Head of caudate nucleus (tissue), 42 donors: ENCODE measurements around the gene NUAK1.

Experiments
- DNase-seq, 42 donors: peaks; one replicate each; pipeline versions ENCODE4 v3.0.0 to v3.0.0-alpha.2; 2020 to 2021; ENCODE audit warnings: mixed read lengths in 7 of 42
- intact Hi-C: fragments of 100-400 bp; cut with DNase I; formaldehyde crosslinking; loops from one replicate; pipeline ENCODE4 v1.15.0; 2022

Gene NUAK1

DNA sequence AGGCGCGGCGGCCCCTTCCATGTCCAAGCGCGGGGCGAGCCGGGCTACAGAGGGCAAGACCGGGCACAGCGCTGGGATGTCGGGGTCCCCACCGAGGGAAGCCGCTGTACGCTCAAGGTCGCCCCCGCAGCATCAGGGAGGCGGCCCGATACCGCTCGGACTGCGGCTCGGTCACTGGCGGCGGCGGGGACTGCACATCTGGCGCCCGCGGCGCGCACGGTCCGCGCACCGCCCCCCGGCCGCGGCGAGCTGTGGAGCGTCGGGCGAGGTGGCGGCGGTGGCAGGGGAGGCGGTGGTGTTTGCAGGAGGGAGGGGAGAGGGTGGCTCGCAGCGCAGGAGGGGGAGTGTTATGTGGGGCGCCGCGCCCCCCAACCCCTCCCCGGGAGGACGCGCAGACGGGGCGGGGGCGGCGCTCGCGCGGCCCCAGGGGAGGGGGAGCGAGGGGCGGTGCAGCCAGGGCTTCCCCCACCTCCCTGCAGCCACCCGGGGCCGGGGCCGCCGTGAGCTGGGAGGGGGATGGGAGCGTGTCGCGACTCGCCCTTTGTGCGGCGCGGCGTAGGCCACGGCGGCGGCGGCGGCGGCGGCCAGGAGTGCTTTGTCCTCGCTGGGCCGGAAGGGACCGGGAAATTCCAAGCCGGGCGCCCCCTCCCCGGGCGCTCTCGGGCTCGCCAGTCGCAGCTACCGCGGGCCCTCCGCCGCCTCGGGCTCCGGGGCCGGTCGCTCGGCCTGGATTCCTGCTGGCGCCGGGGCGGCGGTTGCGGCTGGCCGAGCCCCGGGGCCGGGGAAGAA lies at the start of gene NUAK1:
TSS of gene NUAK1 (minus strand) at position 322 of the 789 bp plus-strand sequence. CDS start at position 21, 301 bp downstream.
- intact Hi-C loops, result loop anchor here (2.0 to 10.0 kb wide), 2 partner anchors 434 to 714 kb away; no protein-coding TSS in a partner anchor
- peak; percentile 37 to 92 (median 84) for DNase-seq

GRCh38 chr12:106188256-106188655 lies 49.5 kb upstream of the NUAK1 start:
- intact Hi-C loops, result no loop called here
- DNase-seq, result no peak

DNA sequence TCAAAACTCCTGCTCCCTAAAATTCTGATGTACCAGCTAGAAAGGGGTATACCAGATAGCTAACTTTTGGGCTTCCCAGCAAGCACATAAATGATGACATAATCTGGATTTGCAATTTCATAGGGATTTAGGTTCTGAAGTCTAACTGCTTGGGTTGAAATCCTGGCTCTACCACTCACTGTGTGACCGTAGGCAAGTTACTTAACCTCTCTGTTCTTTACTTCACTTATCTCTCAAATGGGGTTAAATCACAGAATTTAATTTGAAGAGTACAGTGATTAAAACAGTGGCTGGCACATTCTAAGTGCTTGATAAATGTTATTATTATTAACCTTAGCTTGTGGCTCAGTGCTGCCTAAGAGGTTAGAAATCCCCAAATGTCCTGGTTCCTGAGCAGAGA lies 49.1 kb upstream of the NUAK1 start:
- intact Hi-C loops, result no loop called here
- DNase-seq, result no peak

GRCh38 chr12:106187155-106187789 lies 48.5 kb upstream of the NUAK1 start:
- no peak for DNase-seq

DNA sequence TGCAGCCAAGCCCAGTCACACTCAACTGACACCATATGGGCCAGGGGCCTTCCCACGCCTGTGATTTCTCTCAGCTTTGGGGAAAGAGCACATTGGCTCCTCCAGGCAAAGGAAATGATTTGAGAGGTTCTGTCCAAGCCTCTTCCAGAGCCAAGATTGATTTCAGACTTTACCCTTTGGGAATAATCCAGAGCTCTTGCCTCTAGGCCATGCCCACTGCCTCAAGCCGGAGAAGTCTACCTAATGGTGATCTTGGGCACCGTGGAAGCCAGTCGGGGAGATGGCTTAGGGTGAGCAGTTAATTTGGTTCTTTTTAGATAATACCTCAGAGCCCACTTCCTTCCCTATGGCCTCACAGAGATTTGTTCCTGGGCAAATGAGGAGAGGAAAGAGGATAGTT lies 45.0 kb upstream of the NUAK1 start:
- no peak for DNase-seq
- intact Hi-C loops, result no loop called here

More at GRCh38 chr12:106187155-106187789, 48.5 kb upstream of the NUAK1 start:
- intact Hi-C loops, result no loop called here

GRCh38 chr12:106181401-106182114 lies 42.8 kb upstream of the NUAK1 start:
- intact Hi-C loops, result no loop called here
- no peak for DNase-seq

DNA sequence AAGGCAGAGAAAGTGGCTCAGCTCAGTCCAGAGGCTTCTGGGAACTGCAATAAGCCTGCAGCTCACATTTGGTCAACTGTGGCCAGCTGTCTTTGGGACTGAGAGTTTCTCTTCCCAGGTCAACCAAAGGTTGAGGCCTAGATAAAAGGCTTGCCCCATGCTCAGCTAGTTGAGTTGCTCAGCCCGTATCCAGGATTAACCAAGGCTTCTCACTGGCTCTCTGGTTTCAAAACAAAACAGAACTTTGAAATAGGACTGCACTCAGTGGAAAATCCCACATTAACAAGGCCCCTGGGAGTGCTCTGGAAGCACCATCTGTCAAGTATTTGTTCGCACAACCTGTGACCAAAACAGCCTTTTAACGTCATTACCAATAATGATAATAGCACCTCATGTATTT lies 40.3 kb upstream of the NUAK1 start:
- intact Hi-C loops, result no loop called here
- DNase-seq, result no peak

DNA sequence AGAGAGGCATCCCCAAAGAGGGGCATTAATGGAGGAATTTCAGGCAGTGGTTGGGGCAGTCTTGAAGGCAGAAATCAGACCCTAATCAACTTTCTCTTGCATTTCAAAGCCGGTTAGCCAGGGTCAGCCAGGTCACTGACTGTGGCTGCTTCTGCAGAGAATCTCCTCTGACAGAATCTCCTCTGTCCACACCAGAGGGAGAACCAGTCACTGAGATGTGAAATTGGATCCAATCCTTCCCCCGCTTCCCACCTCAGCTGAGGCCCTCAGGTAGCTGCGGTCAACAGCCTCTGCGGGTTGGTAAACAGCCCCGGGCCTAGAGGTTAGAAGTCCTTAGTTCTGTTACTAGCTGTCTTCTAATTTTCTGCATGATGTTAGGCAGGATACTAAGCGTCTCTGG lies 39.8 kb upstream of the NUAK1 start:
- DNase-seq, result no peak
- intact Hi-C loops, result no loop called here

GRCh38 chr12:106176560-106176959 lies 37.8 kb upstream of the NUAK1 start:
- no peak for DNase-seq
- intact Hi-C loops, result no loop called here

GRCh38 chr12:106174876-106175275 lies 36.1 kb upstream of the NUAK1 start:
- DNase-seq, result no peak
- intact Hi-C loops, result no loop called here

- DNase-seq, result no peak
- intact Hi-C loops, result no loop called here
Measured at GRCh38 chr12:106173442-106173841, 34.7 kb upstream of the NUAK1 start.

DNA sequence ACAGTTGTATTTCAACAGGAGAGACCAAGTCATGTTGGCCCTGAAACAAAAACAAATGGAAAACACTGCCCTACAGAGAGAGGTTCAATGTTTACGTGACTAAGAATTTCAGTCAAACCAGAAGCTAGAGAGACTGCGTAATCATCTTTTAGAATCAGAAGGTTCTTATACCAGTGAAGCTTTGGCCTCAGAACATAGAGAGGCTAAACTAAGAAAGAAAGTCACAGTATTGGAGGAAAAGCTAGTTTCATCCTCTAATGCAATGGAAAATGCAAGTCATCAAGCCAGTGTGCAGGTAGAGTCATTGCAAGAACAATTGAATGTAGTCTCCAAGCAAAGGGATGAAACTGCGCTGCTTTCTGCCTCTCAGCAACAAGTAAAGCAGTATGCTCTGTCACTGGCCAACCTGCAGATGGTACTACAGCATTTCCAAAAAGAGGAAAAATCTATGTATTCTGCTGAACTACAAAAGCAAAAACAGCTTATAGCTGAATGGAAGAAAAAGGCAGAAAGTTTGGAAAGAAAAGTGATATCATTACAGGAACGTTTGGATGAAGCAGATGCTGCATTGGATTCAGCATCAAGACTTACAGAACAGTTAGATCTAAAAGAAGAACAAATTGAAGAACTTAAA lies 32.5 kb upstream of the NUAK1 start:
- intact Hi-C loops, result no loop called here
- no peak for DNase-seq

- intact Hi-C loops, result no loop called here
- DNase-seq, result peak in 5 of 42 donors; percentile 5 to 55 (median 16)
Measured at GRCh38 chr12:106170285-106170684, 31.5 kb upstream of the NUAK1 start.

DNA sequence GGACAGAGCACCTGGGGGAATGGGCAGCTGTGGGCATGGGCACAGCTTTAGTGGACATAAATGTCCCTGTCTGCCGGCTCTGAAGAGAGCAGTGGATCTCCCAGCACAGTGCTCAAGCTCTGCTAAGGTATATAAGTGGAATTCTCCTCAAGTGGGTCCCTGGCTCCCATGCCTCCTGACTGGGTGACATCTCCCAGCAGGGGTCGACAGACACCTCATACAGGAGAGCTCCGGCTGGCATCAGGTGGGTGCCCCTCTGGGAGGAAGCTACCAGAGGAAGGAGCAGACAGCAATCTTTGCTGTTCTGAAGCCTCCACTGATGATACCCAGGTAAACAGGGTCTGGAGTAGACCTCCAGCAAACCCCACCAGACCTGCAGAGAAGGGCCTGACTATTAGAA lies 25.0 kb upstream of the NUAK1 start:
- intact Hi-C loops, result no loop called here
- no peak for DNase-seq

DNA sequence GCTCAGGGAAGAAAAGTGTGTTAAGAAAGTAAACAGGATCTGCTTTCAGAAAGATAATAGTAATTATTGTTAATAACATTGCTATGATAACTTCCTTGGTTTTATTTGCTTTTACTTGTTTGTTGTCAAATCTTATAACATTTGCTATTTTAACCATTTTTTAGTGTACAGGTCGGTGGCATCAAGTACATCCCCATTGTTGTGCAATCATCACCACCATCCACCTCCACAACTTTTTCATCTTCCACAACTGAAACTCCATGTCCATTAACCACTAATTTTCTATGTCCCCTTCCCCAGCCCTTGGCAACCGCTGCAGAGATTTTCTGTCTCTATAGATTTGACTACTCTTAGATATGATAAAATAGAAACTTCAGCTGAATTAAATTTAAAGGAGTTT lies 22.7 kb upstream of the NUAK1 start:
- no peak for DNase-seq
- intact Hi-C loops, result no loop called here

GRCh38 chr12:106160915-106161314 lies 22.2 kb upstream of the NUAK1 start:
- intact Hi-C loops, result no loop called here
- DNase-seq, result no peak

DNA sequence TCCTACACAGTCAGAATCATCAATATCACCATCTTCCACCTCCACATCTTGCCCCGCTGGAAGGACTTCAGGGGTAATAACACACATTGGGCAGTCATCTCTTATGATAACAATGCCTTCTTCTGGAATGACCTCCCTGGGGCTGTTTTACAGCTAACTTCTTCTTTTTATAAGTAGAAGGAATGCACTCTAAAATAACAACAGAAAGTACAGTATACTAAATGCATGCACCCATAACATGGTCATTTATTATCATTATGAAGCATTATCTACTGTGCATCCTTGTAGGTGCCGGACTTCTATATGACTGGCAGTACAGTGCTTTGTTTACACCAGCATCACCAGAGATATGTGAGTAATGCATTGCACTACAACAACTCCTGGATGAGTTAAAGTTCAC lies 19.0 kb upstream of the NUAK1 start:
- intact Hi-C loops, result no loop called here

DNA sequence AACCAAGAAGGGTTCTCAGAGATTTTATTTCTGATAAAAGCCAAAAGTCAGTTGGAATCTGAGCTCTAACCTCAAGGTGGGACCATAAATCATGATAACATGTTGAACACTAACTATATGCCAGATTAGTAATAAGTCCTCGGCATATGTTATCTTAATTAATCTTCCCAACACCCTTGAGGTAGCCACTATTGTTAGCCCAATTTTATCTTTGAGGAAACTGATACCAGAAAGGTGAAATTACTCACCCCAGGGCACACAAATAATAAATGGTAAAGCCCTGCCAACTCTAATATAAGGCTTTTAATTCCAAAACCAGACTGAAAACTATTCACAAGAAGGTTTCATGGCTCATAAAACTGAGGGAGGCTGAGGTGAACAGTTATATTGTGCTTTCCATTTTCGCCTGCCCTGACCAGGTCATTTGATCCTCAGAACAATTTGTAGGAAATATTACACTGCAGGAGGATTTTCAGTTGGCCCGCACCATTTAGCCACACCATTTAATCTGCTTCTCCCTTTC lies 16.1 kb upstream of the NUAK1 start:
- DNase-seq, result no peak
- intact Hi-C loops, result no loop called here

More for the DNA sequence above, 19.0 kb upstream of the NUAK1 start:
- no peak for DNase-seq

- intact Hi-C loops, result no loop called here
Measured at GRCh38 chr12:106152334-106152733, 13.6 kb upstream of the NUAK1 start.

More at GRCh38 chr12:106152334-106152733, 13.6 kb upstream of the NUAK1 start:
- no peak for DNase-seq
